GM12892 (cell line): ENCODE data around the gene LRP11.

Experiments used
- POLR2A ChIP-seq: IDR thresholded peaks from 2 replicates; pipeline ENCODE4 v1.6.1; 2011; ENCODE audit warnings: low read depth, low read length, control low read depth
- POLR2AphosphoS5 ChIP-seq: IDR thresholded peaks from 2 replicates; pipeline ENCODE4 v1.6.1; 2011; ENCODE audit warnings: low read depth, low read length, control low read depth
- TAF1 ChIP-seq: IDR thresholded peaks from 2 replicates; pipeline ENCODE4 v1.6.1; 2011; ENCODE audit warnings: low read depth, mild to moderate bottlenecking, control low read depth, low read length, borderline replicate concordance

DNA sequence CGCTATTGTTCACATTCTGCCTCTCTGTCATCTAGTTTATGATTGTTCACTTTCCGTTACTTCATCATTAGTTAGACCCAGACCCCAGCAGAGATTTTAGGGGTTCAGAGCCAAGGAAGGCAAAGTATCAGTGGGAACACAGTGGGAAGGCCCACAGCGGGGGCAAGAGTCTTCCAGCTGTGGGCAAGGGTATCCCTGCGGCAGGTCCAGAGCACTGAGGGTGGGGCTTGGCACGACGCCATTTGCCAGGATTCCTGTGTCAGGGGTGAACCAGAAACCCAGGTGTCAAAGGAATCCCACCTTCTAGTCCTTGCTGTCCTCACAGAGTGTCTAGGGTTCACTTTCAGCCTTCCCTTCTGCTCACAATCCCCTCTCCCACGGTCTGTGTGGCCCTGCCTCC is 20.5 kb upstream of the LRP11 start:
- no peak for TF ChIP-seq POLR2A
- TF ChIP-seq TAF1, result no peak
- no peak for TF ChIP-seq POLR2AphosphoS5
